ENCODE measurements around the gene TMEM248. TPM values are rescaled to one million over a fixed set of nuclear protein-coding genes. Genes with fewer than 3 reads are reported as not detected.
A peak's percentile ranks its signal among the peaks of the same experiment; 100 is the strongest.
"Not testable (repeated sequence)": the region's sequence is repeated elsewhere in the genome, so short reads cannot be mapped to it uniquely, and the experiment has no call there.

TMEM248 gene
- total RNA-seq, 1 donor from 2014 or later = 96.5 TPM

DNA sequence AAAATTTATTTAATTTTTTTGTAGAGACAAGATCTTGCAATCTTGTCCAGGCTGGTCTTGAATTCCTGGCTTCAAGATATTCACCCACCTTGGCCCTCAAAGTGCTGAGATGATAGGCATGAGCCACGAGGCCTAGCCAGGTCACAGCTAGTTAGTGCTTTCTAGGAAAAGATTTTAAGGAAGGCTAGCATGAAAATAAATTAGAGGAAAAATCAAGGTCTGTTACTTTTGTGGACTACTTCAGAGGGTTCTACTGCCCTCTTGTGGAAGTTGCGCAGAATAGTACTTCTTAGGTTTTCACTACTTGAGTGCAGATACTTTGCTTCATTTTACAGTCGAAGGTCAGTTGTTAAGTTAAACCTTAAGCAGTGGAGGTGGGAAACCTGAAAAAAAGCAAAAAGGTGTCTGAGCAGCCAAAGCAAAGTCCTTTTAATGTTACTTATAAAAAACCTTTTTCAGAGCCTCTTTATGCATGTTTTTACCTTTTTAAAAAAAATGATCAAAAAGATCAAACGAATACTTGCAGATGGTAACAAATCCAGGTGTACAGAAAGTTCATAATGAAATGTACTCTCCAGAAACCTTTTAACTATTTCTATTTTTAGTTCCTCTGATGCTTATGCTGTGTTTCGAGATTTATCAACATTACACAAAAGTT lies 79.7 kb downstream of the TMEM248 start:
- DNase-seq (ENCODE audit: low read depth); H3K27me3 ChIP-seq (ENCODE audit: control insufficient read depth, insufficient read depth, low read length); H3K4me3 ChIP-seq (ENCODE audit: low read depth, low read length); H3K36me3 ChIP-seq (ENCODE audit: control insufficient read depth, insufficient read depth, low read length): not testable (repeated sequence)
- TF ChIP-seq, protein P1, sequence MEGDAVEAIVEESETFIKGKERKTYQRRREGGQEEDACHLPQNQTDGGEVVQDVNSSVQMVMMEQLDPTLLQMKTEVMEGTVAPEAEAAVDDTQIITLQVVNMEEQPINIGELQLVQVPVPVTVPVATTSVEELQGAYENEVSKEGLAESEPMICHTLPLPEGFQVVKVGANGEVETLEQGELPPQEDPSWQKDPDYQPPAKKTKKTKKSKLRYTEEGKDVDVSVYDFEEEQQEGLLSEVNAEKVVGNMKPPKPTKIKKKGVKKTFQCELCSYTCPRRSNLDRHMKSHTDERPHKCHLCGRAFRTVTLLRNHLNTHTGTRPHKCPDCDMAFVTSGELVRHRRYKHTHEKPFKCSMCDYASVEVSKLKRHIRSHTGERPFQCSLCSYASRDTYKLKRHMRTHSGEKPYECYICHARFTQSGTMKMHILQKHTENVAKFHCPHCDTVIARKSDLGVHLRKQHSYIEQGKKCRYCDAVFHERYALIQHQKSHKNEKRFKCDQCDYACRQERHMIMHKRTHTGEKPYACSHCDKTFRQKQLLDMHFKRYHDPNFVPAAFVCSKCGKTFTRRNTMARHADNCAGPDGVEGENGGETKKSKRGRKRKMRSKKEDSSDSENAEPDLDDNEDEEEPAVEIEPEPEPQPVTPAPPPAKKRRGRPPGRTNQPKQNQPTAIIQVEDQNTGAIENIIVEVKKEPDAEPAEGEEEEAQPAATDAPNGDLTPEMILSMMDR (IDR thresholded peaks at IDR 0.05; ENCODE audit: insufficient read depth, low read length, poor library complexity, severe bottlenecking) = peak; percentile 9

DNA sequence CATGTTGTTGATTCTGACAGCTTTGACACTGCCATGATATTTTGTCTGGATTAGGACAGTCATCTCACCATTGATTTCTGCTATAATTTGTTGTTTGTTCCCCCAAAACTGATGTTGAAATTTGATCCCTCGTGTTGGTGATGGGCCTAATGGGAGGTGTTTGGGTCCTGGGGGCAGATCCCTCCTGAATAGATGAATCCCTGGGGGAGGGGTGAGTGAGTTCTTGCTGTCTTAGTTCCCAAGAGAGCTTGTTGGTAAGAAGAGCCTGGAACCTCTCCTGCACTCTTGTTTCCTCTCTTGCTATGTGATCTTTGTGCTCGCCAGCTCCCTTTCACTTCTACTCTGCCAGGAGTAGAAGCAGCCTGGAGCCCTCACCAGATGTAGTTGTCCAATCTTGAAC lies 83.1 kb downstream of the TMEM248 start:
- H3K36me3 ChIP-seq (ENCODE audit: control insufficient read depth, insufficient read depth, low read length); H3K27me3 ChIP-seq (ENCODE audit: control insufficient read depth, insufficient read depth, low read length); DNase-seq (ENCODE audit: low read depth); H3K4me3 ChIP-seq (ENCODE audit: low read depth, low read length): not testable (repeated sequence)

DNA sequence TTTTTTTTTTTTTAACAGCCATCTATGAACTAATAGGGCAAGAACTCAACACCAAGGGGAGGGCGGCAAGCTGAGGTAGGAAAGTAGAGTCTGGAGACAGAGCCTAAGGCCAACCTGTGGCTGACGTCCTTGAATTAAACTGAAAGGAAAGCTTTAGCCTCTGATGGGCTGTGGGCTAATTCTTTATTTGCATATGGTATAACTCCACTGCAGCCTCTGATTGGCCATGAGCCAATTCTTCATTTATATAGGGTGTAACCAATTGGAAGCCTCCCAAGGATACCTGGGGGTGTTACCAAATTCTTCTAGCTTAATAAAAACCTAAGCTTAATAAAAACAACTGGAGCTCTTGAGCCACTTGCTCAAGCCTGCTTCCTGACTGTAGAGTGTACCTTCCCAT lies 85.9 kb downstream of the TMEM248 start:
- TF ChIP-seq, protein P1 (IDR thresholded peaks at IDR 0.05; ENCODE audit: insufficient read depth, low read length, poor library complexity, severe bottlenecking) = no peak
- H3K27me3 ChIP-seq (ENCODE audit: control insufficient read depth, insufficient read depth, low read length) = no peaks in the 10 kb centered on the region
- H3K36me3 ChIP-seq (ENCODE audit: control insufficient read depth, insufficient read depth, low read length) = peaks cover 1% of the 10 kb centered on the region
- no peak for DNase-seq (ENCODE audit: low read depth)
- H3K4me3 ChIP-seq (ENCODE audit: low read depth, low read length) = no peak overlapping the region

Other genes starting within 250 kb of the TMEM248 start
- 20.6 and 23.2 TPM in 2 replicates for gene RABGEF1, start 180.5 kb upstream of the TMEM248 start, total RNA-seq
- 102 and 109 TPM in 2 replicates for gene SBDS, start 74.4 kb downstream of the TMEM248 start, total RNA-seq
- 12.7 and 19.0 TPM in 2 replicates for gene TYW1, start 75.6 kb downstream of the TMEM248 start, total RNA-seq

Measured in kidney epithelial cell (primary cell).